HG03439 (cell line): ENCODE measurements around the gene EPYC.

Experiments
- ATAC-seq: cut with Tn5 transposase; IDR thresholded peaks from one replicate; pipeline ENCODE4 v1.9.1; 2021; ENCODE audit warnings: mild to moderate bottlenecking, moderate library complexity; ENCODE audit not compliant: unreplicated experiment

EPYC gene

DNA sequence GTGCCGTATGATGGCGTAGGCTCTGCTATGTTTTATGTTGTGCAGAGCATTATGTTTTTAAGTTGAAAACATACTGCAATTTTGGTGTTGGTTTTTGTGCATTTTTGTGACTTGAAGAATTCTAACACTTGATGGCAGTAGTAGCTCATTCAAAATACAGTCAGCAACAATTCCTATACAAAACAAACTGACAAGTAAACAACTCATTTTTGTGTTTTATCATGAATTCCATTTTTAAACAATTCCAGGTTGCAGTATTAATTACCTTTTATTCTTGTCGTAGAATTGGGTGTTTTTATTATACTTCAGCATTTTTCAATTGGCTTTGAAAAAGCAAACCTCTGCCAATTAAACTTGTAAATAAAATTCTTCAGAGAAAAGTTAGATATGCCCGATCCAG lies 45.7 kb downstream of the EPYC start:
- no peak for ATAC-seq

- ATAC-seq, result no peak
Observed at GRCh38 chr12:90958347-90958746, 46.4 kb downstream of the EPYC start.

- ATAC-seq, result no peak
Observed at GRCh38 chr12:90954921-90955320, 49.9 kb downstream of the EPYC start, which contains the start of gene CCER1. Gene CCER1, minus strand, starts transcription at chr12:90955176. Its CDS starts 434 bp downstream, at chr12:90954742.

GRCh38 chr12:90954428-90954827 lies 50.3 kb downstream of the EPYC start:
- ATAC-seq, result no peak

GRCh38 chr12:90953956-90954421 lies 50.8 kb downstream of the EPYC start:
- ATAC-seq, result peak; percentile 53

DNA sequence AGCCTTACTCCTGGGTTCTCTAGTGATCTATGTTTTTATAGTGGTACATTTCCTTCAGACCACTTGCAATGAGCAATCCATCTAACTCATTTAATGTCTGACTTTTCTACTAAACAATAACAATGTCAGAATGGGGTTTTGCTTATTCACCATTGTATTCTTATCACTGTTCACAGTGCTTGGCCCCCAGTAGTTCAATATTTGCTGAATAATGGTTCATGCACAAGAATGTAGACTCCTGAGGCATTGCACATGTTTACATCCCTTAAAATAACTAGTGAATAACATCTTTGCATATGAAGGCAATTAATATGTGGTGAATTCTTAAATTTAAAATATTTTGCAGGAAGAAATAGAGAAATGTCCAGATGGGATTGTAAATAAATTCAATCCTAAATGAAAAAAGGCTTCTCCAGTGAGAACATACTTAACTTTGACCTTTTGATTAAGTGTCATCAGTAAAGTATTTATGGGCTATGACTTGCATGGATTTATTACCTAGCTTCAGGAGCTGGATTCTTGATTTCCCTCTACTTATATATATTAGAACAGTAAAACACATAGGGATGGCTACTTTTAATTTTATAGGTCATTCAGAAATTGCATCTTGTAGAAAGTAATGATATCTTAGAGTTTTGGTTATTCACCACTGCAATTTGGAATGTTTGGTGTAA lies 53.2 kb downstream of the EPYC start:
- ATAC-seq, result no peak

DNA sequence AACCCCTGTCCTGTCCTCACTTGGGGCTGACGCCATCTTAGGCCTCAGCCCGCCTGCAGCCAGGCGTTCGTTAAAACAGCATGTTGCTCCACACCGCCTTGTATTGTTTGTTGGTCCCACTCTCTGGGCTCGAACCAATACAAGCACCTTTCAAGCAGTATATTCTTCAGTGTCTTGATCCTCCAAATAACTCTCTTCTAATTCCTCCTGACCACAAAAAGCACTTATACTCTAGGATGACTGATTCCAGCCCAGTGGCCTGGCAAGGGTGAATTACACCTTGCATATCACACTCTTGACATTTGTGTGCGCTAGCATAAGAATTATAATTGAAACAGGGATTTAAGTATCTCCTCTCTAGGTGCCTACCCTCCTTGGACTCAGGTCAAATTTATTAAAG lies 56.9 kb downstream of the EPYC start:
- ATAC-seq, result no peak

- ATAC-seq, result peak; percentile 87
Observed at GRCh38 chr12:90945070-90945649, 59.6 kb downstream of the EPYC start.

DNA sequence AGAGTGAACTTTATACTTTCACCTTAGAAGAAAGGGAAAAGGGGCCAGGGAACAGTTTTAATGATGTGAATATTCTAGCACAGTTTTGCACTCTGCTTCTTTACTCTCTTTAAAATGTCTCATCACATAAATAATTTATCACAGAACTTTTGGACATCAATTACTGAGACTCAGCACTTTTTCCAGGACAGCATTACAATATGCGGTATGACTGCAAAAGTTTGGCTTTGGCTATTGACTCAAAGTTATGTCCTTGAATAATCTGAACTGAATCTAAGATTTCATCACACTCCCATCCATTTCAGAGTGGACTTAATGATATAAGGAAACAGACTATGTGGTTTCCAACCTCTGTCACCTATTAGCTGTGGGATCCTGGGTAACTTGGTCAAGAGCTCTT lies 61.5 kb downstream of the EPYC start:
- ATAC-seq, result no peak

DNA sequence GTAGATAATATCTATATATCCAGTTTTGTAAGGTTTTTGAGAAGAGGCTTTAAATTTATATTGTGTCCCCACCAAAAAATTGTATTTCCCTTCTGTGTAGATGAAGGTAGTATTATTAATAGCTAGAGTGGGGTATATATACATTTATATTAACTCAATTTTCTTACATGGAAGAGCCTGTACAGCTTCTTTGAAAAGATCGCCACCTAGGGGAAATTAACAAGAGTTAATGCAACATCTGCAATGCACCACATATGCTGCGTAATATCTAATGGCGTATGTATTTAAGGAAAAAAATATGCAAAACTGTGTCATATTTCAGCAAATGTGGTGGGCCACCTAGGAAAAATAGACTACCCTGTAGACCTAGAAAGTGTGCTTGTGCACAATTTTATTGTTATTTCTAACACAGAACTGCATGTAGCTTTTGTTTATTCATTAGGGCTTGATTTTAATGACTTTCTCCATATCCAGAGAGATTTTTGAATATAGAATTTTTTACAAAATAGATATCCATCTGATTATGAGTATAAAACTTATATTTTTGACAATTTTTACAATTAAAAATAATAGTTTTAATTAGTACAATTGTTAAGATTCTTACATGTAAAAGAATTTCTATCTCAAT lies 63.8 kb downstream of the EPYC start:
- ATAC-seq, result no peak

- ATAC-seq, result no peak
Observed at GRCh38 chr12:90939382-90939781, 65.4 kb downstream of the EPYC start.

GRCh38 chr12:90938451-90938850 lies 66.3 kb downstream of the EPYC start:
- ATAC-seq, result no peak

- ATAC-seq, result no peak
Observed at GRCh38 chr12:90937651-90938050, 67.1 kb downstream of the EPYC start.

- no peak for ATAC-seq
Observed at GRCh38 chr12:90936230-90937005, 68.4 kb downstream of the EPYC start.

DNA sequence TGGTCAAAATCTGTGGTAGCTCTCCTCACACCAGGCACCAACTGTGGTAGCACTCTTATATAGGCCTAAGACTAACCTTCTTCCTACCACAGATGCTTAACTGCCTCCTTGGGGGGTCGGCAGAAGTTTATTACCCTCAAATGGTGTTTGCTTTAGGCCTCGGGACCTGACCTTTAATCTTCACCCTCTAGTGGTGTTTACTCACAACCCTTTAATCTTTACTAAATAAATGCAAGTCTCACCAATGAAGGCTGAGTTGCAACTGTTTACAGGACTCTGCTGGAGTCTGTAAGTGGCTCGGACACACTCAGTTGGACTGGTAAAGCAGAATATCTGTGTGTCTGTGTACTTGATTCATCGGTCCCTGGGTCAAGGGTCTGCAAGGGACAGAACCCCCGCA lies 79.2 kb downstream of the EPYC start:
- ATAC-seq, result no peak

DNA sequence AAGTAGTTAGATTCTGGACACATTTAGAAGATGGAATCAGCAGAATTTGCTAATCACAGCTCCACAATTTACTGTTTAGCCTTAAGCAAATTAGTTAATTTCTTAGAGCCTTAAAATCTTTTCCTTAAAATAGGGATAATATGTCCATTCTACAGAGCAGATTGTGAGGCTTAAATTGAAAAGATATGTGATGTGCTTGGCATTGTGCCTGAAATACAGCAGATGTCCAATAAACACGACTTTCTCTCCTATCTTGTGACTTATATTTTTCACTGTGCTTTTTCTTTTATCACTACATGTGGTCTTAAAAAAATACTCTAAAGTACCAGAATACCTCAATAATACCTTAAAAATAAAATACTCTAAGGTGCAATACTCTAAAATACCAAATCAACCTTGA lies 80.4 kb downstream of the EPYC start:
- ATAC-seq, result no peak

- ATAC-seq, result no peak
Observed at GRCh38 chr12:90922145-90922627, 82.6 kb downstream of the EPYC start.

DNA sequence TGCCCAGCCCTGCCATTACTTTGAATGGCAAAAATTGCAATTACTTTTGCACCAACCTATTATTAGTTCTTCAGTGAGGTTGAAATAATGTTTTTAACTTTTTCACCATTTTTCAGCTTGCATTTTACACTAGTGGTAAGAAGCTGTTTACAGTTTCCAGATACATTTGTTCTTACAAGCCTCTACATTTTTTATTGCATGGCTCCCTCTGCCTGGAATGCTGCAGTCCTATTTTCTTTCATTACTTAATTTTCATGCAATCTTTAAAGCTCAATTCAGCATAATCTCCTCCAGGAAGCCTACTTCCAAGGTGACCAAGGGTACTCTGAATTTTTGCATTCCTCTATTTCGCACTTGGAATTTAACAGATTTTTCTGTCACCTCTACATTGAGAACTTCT lies 83.2 kb downstream of the EPYC start:
- ATAC-seq, result no peak

DNA sequence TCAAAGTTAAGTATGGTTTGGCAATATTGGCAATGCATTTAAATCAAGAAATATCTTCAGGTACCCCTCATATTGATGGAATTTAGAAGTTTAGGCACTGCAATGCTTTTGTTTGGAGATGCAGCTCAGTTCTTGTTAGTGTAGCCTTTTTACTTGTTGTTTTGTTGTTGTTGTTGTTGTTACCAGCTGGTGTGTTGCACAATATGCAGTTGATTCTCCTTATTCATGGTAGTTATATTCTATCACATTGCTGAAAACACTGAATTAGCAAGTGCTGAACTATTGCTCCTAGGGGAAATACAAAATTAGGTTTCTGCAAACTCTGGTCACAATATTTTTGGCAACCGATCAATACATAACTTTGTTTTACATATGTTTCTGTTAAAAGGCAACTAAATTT lies 84.5 kb downstream of the EPYC start:
- ATAC-seq, result no peak

DNA sequence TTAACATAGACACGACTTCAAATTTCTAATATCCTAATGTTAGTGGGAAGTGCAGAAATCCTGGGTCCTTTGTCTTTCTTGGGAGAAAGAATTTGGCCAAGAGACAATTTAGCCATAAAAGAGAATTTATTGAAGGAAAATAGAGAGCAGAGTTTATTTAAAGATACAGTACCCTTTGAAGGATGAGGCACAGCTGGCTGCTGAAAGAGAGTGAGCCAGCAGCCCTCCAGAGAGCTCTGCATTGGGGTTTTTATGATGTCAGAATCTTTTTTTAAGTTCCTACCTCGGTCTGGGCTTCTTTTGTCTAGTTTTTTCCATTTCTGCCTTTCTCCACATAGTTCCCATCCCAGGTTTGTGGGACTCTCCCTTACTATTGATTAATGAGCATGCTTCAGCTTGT lies 87.3 kb downstream of the EPYC start:
- no peak for ATAC-seq

DNA sequence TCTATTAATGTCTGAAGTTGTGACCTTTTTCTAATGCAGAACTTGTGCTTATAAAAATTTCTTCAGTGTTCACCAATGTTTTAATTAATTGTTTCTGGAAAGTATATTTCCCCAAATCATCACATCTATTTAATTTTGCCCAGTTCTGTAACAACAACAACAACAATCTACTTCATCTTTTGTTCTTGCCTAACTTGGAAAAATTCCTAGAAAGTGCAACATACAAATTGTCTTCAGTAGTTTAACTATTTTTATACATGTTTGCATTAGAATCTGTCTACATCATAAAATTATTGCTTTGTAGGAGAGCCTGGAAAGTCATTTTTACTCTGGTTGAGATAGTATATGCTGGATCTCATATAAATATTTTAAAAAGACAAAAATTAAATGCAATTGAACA lies 88.3 kb downstream of the EPYC start:
- no peak for ATAC-seq
